SK-N-SH (cell line): ENCODE measurements around the gene LDLRAP1. TPM values are rescaled to one million over a fixed set of nuclear protein-coding genes. Genes with fewer than 3 reads are reported as not detected.

Experiments
- CTCF ChIA-PET: fragments of 300-600, 350-600 bp; formaldehyde crosslinking; extraction: SDS; loops from one replicate; lab custom pipeline; 2021; lab: Yijun Ruan, JAX
- POLR2A ChIA-PET: fragments of 350-600 bp; sonication (Branson Sonifier 250); formaldehyde crosslinking; extraction: SDS; loops from one replicate; lab custom pipeline; 2020; ENCODE audit warnings: antibody characterized with exemption, inconsistent platforms; lab: Yijun Ruan, JAX
- DNase-seq: peaks from one replicate; pipeline ENCODE4 v3.0.0; 2012
- H2AFZ ChIP-seq: fragments of 200-600 bp; sonication (generic); 2 replicates; pipeline ENCODE4 v1.8.1; 2016; ENCODE audit warnings: antibody characterized with exemption, mild to moderate bottlenecking, low read depth
- H3F3A ChIP-seq: fragments of 200-600 bp; sonication (generic); replicated peaks from 2 replicates; pipeline ENCODE3; 2016; ENCODE audit warnings: antibody characterized with exemption, mild to moderate bottlenecking; ENCODE audit not compliant: insufficient read depth
- H3K27ac ChIP-seq, 2 experiments: fragments of 200-500 bp in 1 of 2; fragments of 200-600 bp in 1 of 2; sonication (Bioruptor generic) in 1 of 2; sonication (generic), shearing (Covaris generic) in 1 of 2; 2 replicates each; pipeline versions ENCODE4 v1.5.1 to v1.6.1; 2014 to 2016; ENCODE audit warnings: low read depth in 2 of 2, inconsistent platforms in 1 of 2, low read length in 1 of 2, mild to moderate bottlenecking in 1 of 2, mixed read lengths in 1 of 2
- H3K27me3 ChIP-seq: fragments of 200-600 bp; sonication (generic), shearing (Covaris generic); 2 replicates; pipeline ENCODE4 v1.6.1; 2016; ENCODE audit warnings: mixed run types; ENCODE audit not compliant: insufficient read depth
- H3K36me3 ChIP-seq, 2 experiments: fragments of 200-500 bp in 1 of 2; fragments of 200-600 bp in 1 of 2; sonication (Bioruptor generic) in 1 of 2; sonication (generic) in 1 of 2; replicated peaks in 1 of 2; 2 replicates each; pipeline versions ENCODE3 to v1.5.1; 2014 to 2016; ENCODE audit warnings: low read length in 1 of 2, mild to moderate bottlenecking in 1 of 2; ENCODE audit not compliant: insufficient read depth in 2 of 2, control insufficient read depth in 1 of 2
- H3K4me1 ChIP-seq, 2 experiments: fragments of 200-500 bp in 1 of 2; fragments of 200-600 bp in 1 of 2; sonication (Bioruptor generic) in 1 of 2; sonication (generic), shearing (Covaris generic) in 1 of 2; 2 replicates each; pipeline versions ENCODE4 v1.5.1 to v1.6.1; 2014 to 2016; ENCODE audit warnings: low read depth in 1 of 2, low read length in 1 of 2, mixed run types in 1 of 2; ENCODE audit not compliant: insufficient read depth in 2 of 2, control insufficient read depth in 1 of 2
- H3K4me2 ChIP-seq: fragments of 200-600 bp; sonication (generic), shearing (Covaris generic); 2 replicates; pipeline ENCODE4 v1.6.1; 2017; ENCODE audit warnings: mixed run types
- H3K4me3 ChIP-seq, 2 experiments: fragments of 200-500 bp in 1 of 2; fragments of 200-600 bp in 1 of 2; sonication (Bioruptor generic) in 1 of 2; sonication (generic), shearing (Covaris generic) in 1 of 2; 2 replicates each; pipeline versions ENCODE4 v1.5.1 to v1.8.1; 2014 to 2016; ENCODE audit warnings: low read depth in 2 of 2, inconsistent platforms in 1 of 2, low read length in 1 of 2, mild to moderate bottlenecking in 1 of 2, mixed read lengths in 1 of 2, moderate library complexity in 1 of 2
- H3K79me2 ChIP-seq: fragments of 200-600 bp; sonication (generic); 2 replicates; pipeline ENCODE4 v1.8.1; 2017; ENCODE audit warnings: mild to moderate bottlenecking; ENCODE audit not compliant: insufficient read depth
- H3K9ac ChIP-seq: fragments of 200-600 bp; sonication (generic); 2 replicates; pipeline ENCODE4 v1.6.1; 2017; ENCODE audit warnings: mixed run types
- H3K9me2 ChIP-seq: fragments of 200-600 bp; sonication (generic); 2 replicates; pipeline ENCODE4 v1.6.1; 2017; ENCODE audit warnings: mixed run types
- H3K9me3 ChIP-seq: fragments of 200-600 bp; sonication (generic); 2 replicates; pipeline ENCODE4 v1.6.1; 2017; ENCODE audit warnings: mixed run types, mild to moderate bottlenecking, moderate library complexity
- H4K20me1 ChIP-seq: fragments of 200-600 bp; sonication (generic); 2 replicates; pipeline ENCODE4 v1.6.1; 2017; ENCODE audit warnings: mild to moderate bottlenecking, mixed run types; ENCODE audit not compliant: insufficient read depth
- CHD2 ChIP-seq: fragments of 150-350 bp; IDR thresholded peaks from 2 replicates; pipeline ENCODE4 v1.6.1; 2018; ENCODE audit warnings: low read length; ENCODE audit not compliant: partially characterized antibody
- ELF1 ChIP-seq: IDR thresholded peaks from 2 replicates; pipeline ENCODE4 v1.4.0; 2012
- EP300 ChIP-seq, 2 experiments: IDR thresholded peaks; 2 replicates each; pipeline versions ENCODE4 v1.4.0 to v1.6.1; 2012; ENCODE audit warnings: borderline replicate concordance in 1 of 2, low read depth in 1 of 2, low read length in 1 of 2
- EZH2phosphoT487 ChIP-seq: fragments of 200-600 bp; sonication (generic); IDR thresholded peaks from 2 replicates; pipeline ENCODE4 v1.6.1; 2017; ENCODE audit warnings: low read depth, mixed run types, mild to moderate bottlenecking, antibody characterized with exemption, moderate library complexity, borderline replicate concordance
- FOXJ3 ChIP-seq: sonication (generic); formaldehyde crosslinking; IDR thresholded peaks from 2 replicates; pipeline ENCODE4 v1.5.1; 2020; ENCODE audit warnings: mild to moderate bottlenecking, missing genetic modification reagents
- GATA2 ChIP-seq: sonication (generic); formaldehyde crosslinking; IDR thresholded peaks from 2 replicates; pipeline ENCODE4 v1.5.0; 2020; ENCODE audit warnings: mild to moderate bottlenecking, missing genetic modification reagents
- MAX ChIP-seq: IDR thresholded peaks from 2 replicates; pipeline ENCODE4 v1.4.0; 2012; ENCODE audit warnings: low read depth
- NFIC ChIP-seq: IDR thresholded peaks from 2 replicates; pipeline ENCODE4 v1.4.0; 2012; ENCODE audit warnings: borderline replicate concordance
- NRF1 ChIP-seq: IDR thresholded peaks from 2 replicates; pipeline ENCODE4 v1.6.1; 2012; ENCODE audit warnings: low read depth, mild to moderate bottlenecking, low read length
- PBX3 ChIP-seq: IDR thresholded peaks from 2 replicates; pipeline ENCODE4; 2012
- RCOR1 ChIP-seq: fragments of 150-350 bp; IDR thresholded peaks from 2 replicates; pipeline ENCODE4 v1.6.1; 2017; ENCODE audit warnings: antibody characterized with exemption, low read length
- REST ChIP-seq: IDR thresholded peaks from 2 replicates; pipeline ENCODE4 v1.6.1; 2012; ENCODE audit warnings: mild to moderate bottlenecking, low read depth, low read length, moderate library complexity
- RXRA ChIP-seq: IDR thresholded peaks from 2 replicates; pipeline ENCODE4 v1.4.0; 2012; ENCODE audit warnings: low read depth, mild to moderate bottlenecking, borderline replicate concordance
- SIN3A ChIP-seq: IDR thresholded peaks from 2 replicates; pipeline ENCODE4 v1.6.1; 2012; ENCODE audit warnings: low read depth, mild to moderate bottlenecking, low read length, moderate library complexity, borderline replicate concordance
- TCF12 ChIP-seq: IDR thresholded peaks from 2 replicates; pipeline ENCODE4 v1.4.0; 2012
- USF1 ChIP-seq: IDR thresholded peaks from 2 replicates; pipeline ENCODE4 v1.4.0; 2012; ENCODE audit warnings: low read depth, borderline replicate concordance
- YY1 ChIP-seq: IDR thresholded peaks from 2 replicates; pipeline ENCODE4 v1.4.0; 2012; ENCODE audit warnings: low read depth, mild to moderate bottlenecking
- ZBTB33 ChIP-seq: IDR thresholded peaks from 2 replicates; pipeline ENCODE4 v1.4.0; 2012; ENCODE audit warnings: low read depth, borderline replicate concordance
- WGBS: methylation state at CpG from one replicate; pipeline ENCODE4 v1.1.6; 2017; ENCODE audit warnings: low lambda C conversion rate; 5-methylcytosine and 5-hydroxymethylcytosine counted together
- polyA plus RNA-seq, 3 experiments: library from polyadenylated mRNA; depleted of rRNA; stranded (reverse); fragments of >200 nt; gene quantifications; 2 replicates each; pipeline ENCODE4 v1.2.3, GENCODE V29; 2012
- TF ChIP-seq, protein P1 (sequence below): fragments of 200-600 bp; sonication (generic); IDR thresholded peaks from 2 replicates; pipeline ENCODE4 v1.6.1; 2017; ENCODE audit warnings: antibody characterized with exemption, mild to moderate bottlenecking, moderate library complexity
- TF ChIP-seq, protein P2 (sequence below): fragments of 150-350 bp; IDR thresholded peaks from 2 replicates; pipeline ENCODE4 v1.6.1; 2017; ENCODE audit warnings: antibody characterized with exemption, low read length, low read depth, borderline replicate concordance

Gene LDLRAP1
- polyA plus RNA-seq, 1 of the 3 experiments (the other 2 are of a cell fraction) = 19.1 TPM

DNA sequence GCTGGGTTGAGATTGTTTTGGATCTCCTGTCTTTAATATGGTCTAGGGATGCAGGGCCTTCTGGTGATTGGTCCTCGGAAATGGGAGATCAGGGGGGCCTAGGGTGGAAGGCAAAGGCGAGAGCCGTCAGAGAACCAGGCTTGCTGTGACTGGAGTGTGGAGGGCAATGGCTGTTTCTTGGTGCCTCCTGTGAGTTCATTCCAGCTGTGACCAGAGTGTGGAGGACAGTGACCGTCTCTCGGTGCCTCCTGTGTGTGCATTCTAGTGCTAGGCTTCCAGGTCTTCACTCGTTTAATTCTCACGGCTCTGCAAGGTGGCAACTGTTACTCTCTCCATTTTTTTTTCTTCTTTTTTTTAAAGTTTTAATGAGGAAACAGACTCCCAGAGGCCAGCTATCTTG lies 14.1 kb downstream of the LDLRAP1 start:
- Histone ChIP-seq H3K9ac (no peak overlapping the region), H3K4me3 (no peak overlapping the region), H4K20me1 (peaks cover 8% of the 10 kb centered on the region; the same call in 1 of the 2 replicates), H3K4me1 (peaks cover 0 to 15% of the 10 kb centered on the region in 2 experiments; a peak in 1 of 4 replicates), H3K79me2 (peaks cover 5% of the 10 kb centered on the region; the same call in 1 of the 2 replicates), H3K27ac (no peak overlapping the region), H3K27me3 (no peaks in the 10 kb centered on the region), H3F3A (no peaks in the 10 kb centered on the region)
- 93% methylated on average over 5 of the region's 7 CpGs for WGBS
- CTCF ChIA-PET = interaction anchor here (0.9 to 7.3 kb wide), 3 partner anchors 13 to 22 kb away, joined by 3 to 50 read pairs (median 3); partner anchors contain the start of gene LDLRAP1
- TF ChIP-seq MAX (no peak), CHD2 (no peak), ZBTB33 (no peak), RXRA (no peak), USF1 (no peak), NFIC (no peak), SIN3A (no peak), REST (no peak), TCF12 (no peak), ELF1 (no peak), EP300 (IDR thresholded peaks at IDR 0.05; ENCODE audit: borderline replicate concordance in 1 of 2, low read depth in 1 of 2, low read length in 1 of 2) (no peak), RCOR1 (no peak), YY1 (no peak), FOXJ3 (CRISPR knock-in tag) (no peak), GATA2 (CRISPR knock-in tag) (no peak), NRF1 (no peak), EZH2phosphoT487 (no peak), PBX3 (no peak)
- TF ChIP-seq, protein P1, sequence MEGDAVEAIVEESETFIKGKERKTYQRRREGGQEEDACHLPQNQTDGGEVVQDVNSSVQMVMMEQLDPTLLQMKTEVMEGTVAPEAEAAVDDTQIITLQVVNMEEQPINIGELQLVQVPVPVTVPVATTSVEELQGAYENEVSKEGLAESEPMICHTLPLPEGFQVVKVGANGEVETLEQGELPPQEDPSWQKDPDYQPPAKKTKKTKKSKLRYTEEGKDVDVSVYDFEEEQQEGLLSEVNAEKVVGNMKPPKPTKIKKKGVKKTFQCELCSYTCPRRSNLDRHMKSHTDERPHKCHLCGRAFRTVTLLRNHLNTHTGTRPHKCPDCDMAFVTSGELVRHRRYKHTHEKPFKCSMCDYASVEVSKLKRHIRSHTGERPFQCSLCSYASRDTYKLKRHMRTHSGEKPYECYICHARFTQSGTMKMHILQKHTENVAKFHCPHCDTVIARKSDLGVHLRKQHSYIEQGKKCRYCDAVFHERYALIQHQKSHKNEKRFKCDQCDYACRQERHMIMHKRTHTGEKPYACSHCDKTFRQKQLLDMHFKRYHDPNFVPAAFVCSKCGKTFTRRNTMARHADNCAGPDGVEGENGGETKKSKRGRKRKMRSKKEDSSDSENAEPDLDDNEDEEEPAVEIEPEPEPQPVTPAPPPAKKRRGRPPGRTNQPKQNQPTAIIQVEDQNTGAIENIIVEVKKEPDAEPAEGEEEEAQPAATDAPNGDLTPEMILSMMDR = no peak
- TF ChIP-seq, protein P2, sequence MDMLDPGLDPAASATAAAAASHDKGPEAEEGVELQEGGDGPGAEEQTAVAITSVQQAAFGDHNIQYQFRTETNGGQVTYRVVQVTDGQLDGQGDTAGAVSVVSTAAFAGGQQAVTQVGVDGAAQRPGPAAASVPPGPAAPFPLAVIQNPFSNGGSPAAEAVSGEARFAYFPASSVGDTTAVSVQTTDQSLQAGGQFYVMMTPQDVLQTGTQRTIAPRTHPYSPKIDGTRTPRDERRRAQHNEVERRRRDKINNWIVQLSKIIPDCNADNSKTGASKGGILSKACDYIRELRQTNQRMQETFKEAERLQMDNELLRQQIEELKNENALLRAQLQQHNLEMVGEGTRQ = no peak
- TF ChIP-seq, all 33 proteins: peak for 0
- Histone ChIP-seq H3K9me3 (no peaks in the 10 kb centered on the region), H3K4me2 (no peak overlapping the region), H3K36me3 (peaks cover 0 to 9% of the 10 kb centered on the region in 2 experiments), H2AFZ (no peak overlapping the region), H3K9me2 (no peaks in the 10 kb centered on the region)
- DNase-seq = no peak
- POLR2A ChIA-PET = no interaction called here
